Activated CD8-positive, alpha-beta memory T cell treated with anti-CD3 and anti-CD28 coated beads for 4 hours (primary cell): Measurements from ENCODE around the gene KDM4C.

Experiments used
- DNase-seq, 2 donors: peaks; one replicate each; pipeline ENCODE4 v3.0.0-alpha.2; 2020; ENCODE audit warnings: low read depth in 2 of 2

Gene KDM4C

DNA sequence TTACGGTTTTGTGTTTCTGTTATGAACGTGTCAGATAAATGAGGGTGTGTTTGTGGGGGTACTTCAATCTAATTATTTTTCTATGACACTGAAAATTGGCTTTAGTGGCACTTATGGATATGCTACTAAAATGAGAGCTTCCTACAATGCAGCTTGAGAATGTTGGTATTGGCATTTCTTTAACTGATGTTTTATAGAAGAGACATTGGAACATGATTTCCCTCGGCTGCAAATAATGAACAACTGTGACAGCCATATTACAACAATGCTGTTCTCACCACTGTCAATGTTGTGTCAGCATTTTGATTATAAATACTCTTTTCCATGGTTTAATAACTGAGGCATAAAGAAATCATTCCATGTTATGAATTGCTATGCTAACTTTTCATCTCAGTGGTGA is 279.4 kb downstream of the KDM4C start:
- DNase-seq: no peak

DNA sequence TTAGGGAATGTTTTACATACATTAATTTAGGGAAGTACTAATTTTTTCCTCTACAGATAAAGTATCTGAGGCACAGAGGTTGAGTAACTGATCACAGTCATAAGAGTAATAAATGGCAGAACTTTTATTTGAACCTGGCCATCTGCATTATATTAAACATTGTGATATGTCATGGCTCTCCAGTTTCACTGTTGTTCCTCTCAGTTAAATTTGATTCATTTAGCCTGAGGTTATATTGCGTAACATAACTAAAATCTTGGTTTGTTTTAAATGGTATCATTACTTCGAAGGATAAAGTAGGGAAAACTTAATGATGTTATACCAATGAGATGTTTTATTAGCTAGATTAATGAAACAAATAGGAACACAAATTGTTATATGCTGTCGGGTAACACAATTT is 284.4 kb downstream of the KDM4C start:
- DNase-seq: no peak

DNA sequence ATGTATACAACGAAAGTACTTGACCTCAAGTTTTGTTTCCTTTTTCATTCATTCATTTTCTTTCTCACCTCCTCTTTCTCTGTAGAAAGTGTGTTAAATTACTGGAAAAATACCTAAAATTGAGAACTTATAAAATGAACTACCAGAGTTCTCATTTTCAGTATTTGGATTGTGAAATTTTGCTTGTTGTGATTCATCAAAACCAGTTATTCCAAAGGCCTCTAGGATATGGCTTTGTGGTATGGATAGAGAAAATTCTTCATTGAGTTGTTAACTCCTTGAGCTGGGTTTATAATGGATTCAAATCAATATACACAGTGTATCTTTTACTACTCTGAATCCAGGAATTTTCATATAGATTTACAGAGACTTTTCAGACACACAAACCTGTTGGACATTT is 287.6 kb downstream of the KDM4C start:
- DNase-seq: no peak

DNA sequence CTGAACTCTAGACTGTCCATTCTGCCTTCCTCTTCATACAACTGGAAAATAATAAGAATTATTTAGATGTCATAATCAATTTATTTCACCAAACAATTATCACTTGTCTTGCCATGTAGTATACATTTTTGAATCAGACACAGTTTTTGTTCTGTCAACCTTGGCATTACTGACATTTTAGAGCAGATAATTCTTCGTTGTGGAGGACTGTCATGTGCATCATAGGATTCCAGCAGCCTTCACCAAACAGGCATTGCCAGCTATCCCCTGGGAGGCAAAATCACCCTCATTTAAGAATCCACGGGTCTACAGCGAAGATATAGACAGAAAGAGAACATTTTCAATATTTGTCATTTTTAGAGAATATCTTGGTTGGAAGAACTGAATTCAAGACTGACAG is 293.9 kb downstream of the KDM4C start:
- DNase-seq: no peak

DNA sequence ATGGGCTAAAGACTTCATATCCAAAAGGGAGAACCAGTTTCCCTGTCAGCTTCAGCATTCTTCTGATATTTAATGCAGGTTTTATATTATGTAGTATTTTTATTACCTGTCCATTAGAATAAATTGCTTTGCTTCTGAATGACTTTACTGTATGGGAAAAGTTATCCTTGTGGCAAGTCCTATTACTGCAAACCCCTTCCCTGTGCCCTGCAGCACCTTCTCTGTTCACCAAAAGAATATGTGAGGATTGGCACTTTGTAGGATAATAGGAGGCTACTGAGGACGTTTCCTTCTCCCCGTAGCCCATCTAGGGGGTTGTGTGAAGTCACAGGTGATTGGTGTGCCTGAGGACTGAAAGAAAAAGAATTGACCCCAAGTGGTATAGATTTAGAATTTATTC is 296.1 kb downstream of the KDM4C start:
- DNase-seq: no peak

DNA sequence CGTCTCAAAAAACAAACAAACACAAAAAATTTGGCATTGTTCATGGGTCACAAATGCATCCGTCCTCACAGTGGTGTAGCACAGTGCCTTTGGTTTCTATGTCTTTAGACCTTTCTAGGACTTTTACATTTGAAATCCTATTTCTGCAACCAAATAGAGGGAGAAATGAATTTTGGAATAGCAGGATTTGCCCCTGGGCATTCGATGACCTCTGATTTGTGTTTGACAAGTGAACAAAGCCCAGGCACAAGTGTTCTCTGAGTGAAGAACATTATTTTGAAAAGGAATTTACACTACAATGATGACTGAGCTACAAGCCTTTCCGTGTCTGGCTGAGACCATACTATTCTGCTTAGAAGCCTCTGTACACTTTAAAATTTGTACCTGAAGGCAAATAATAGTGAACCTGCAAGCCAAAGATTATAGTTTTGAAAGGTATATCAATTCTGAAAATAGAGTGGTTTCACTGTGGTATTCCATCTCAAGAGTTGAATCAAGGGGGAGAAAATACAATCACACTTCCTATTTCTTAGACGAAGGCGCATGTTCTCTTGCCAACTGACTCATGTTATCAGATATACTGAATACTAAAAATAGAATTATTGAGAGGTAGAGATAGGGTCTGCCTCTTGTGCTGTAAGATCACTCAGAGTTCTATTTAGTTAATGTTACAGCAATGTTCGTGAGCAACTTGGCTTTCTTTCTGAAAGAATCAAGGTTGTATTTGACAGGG is 297.6 kb downstream of the KDM4C start:
- DNase-seq: no peak

DNA sequence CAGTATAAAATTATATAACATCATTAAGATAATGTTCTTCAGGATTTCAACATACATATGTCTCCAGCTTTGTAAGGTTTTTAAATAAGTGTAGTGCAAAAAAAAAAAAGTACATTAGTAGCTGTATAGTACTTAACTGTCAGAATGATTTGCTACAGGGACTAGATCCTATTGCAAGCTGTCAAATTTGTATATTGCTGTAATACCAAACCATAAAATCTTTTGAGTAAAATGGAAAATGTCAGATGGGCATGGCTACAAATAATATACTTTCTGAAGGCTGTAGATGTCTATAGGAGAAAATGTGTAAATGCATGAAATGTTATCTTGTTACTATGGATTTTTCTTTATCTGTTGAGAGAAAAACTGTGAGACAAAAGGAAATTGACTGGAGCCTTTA is 298.5 kb downstream of the KDM4C start:
- DNase-seq: no peak

DNA sequence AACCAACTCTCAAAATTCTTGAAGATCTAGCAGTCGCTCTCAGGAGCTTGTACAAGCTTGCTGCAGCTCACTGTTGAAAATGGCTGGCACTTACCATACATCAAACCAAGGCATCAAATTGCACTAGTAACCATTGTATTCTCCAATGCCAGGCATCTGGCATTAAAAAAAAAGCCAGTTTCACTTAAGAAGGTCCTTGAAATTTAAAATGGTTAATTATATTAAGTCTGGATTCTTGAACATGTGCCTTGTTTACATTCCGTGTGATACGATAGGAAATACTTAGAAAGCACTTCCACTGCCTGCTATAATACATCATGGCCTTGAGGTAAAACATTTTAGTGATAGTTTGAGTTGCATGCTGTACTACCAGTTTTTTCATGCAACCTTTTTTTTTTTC is 300.7 kb downstream of the KDM4C start:
- DNase-seq: no peak

DNA sequence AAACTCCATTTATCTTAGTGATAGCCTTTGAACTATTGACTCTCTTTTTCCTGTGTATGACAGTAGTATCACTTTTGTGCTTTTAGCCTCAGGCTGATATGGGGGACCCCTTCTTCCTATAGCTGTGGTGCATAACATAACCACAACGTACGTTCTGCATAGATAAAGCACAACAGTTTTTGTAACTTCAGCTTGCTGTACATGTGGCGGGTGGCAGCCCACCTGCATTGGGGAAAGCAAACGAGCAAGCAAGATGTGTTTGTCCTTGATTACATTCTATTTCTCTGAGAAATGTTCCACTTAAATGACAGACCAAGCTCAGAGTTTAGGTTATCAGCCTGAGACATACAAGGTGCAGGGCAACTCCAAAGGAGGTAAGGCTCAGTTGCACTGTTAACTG is 309.4 kb downstream of the KDM4C start:
- no peak for DNase-seq

DNA sequence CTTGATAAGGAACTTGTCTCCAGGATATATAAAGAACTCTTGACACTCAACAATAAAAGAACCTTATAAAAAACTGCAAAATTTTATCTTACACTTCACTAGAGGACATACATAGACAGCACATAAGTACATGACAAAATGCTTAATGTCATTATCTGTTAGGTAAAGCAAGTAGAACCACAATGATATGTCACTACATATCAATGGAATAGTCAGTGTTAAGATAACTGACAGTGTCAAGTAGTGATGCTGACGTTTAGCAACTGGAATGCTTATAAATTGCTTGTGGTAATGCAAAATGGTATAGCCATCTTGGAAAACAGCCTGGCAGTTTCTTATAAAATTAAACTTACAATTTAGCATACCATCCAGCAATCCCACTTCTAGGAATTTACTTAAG is 314.1 kb downstream of the KDM4C start:
- DNase-seq: no peak

DNA sequence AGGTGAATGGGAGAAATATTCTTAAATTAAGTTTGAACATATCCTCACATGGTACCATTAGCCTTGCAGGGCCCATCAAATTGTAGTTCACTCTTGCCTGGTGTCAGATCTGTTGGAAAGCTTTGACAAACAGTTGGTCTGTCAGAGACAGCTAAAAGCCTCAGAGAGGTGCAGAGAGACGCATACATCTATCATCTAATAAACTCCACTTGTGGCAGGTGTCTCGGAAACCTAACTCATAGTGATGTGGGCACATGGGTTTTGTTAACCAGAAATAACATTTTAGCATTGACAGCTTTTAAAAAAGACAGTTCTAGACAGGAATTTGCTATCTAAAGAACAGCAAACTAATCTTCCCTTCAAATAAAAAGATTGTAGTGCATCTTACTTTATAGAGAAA is 315.9 kb downstream of the KDM4C start:
- no peak for DNase-seq

DNA sequence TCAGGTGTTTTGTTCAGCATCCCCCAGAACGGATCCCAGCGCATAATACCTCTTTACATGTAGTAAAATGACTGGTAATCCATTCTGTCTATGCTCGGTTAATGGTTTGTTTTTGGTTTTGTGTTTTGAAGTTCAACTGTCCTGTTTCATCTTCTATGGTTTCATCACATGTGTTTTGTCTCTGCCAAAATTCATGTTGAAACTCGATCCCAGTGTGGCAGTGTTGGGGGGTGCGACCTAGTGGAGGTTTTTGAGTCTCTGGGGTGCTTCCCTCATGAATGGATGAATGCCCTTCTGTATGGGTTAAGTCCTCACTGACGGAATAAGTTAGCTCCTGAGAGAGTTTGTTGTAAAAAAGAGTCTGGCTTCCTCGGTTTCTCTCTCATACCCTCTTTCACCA is 317.4 kb downstream of the KDM4C start:
- no peak for DNase-seq

DNA sequence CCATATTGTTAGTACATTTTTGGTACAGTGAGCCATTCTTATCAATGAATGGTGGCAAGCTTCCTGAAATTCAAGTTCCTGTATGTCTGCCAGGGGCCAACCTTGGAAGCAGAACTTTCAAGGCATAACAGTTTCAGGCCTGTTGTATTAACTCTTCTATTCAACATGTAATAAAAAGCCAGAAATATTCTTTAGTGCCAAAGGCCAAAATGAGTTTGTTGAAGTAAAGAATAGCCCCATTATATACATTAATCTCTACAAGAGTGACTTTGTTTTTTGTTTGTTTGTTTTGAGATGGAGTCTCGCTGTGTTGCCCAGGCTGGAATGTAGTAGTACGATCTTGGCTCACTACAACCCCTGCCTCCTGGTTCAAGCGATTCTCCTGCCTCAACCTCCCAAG is 321.3 kb downstream of the KDM4C start:
- no peak for DNase-seq

DNA sequence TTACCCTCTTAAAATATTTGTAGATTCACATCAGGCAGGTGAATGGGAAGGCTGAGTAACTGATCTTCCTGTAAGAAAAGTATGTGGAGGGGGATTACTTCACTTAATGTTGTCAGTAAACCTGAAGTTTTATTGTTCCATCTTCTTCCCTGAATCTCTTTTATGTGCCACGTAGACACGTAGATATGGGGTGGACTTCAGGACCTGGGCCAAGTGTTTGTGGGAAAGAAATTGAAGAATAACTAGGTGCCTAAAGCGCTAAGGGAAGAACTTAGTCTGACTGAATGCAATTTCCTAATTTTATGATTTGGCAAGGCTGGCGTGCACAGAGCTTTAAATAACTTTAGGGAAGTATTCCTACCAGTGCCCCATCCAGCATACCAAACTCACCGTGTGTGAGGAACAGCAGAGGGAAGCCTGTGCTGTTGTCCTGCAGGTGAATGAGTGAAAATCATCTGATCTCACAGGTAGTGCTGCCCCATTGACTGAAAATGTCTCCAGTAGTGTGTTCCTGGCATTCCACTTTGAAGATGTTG is 323.4 kb downstream of the KDM4C start:
- no peak for DNase-seq

DNA sequence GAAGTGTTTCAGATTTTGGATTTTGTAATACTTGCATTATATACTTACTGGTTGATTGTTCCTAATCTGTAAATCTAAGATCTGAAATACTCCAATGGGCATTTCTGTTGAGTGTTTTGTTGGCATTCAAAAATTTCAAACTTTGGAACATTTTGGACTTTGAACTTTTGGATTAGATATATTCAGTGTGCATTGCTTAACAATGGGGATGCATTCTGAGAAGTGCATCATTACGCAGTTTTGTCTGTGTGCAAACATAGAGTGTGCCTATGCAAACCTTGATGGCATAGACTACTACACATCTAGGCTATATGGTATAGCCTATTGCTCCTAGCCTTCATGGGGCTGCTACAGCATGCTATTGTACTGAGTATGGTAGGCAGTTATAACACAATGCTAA is 325.4 kb downstream of the KDM4C start:
- no peak for DNase-seq

DNA sequence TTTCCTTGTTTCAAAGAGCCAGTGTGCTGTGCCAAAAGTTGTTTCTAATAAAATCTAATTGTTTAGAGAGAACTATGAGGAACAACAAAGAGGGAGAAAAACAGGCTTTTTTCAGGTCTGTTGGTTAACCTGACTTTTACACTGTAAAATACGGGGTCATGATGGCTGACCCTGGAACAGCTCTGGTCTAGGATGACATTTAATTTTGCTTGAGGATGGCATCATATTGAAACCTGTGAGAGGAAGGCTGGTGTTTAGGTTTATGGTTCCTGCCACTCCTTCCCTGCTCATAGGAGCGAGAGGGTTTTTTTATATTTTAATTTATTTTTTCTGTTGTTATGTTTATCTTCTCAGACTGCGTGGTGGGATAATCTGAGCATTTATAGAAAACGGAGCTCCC is 327.6 kb downstream of the KDM4C start:
- no peak for DNase-seq

DNA sequence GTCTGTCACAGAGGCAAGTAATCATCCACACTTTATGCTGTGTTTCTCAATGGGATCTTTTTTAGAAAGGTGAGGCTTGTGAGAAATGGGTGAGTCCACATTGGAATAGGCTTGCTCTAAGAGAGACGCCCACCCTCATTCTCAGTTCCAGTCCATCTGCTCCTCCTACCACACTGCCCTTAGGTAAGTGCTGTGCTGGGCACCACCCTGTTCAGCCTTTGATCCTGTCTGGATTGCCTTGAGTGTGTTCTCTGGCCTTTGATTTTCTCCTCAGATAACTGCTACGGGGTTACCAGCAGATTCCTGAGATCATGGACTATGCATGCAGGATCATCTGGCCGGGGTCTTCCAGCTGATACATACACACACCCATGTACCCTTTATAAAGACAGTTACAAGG is 328.6 kb downstream of the KDM4C start:
- no peak for DNase-seq

DNA sequence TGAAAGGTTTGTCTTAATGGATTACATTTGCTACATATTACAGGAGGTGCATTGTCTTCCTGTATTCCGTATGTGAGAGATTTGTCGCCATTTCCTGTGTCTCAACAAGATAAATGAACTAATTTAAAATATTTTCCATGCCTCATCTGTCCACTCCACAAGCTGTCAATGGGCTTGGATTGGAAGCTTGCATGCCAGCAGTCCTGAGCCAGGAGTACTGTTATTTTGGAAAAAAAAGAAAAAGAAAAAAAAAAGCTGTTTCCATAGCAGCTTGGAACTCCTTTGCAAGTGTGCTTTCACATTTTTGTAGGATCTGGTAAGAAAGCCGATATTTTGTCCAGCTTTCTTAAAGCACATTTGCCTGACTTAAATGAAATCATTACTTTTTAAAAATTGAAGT is 330.8 kb downstream of the KDM4C start:
- DNase-seq: no peak

DNA sequence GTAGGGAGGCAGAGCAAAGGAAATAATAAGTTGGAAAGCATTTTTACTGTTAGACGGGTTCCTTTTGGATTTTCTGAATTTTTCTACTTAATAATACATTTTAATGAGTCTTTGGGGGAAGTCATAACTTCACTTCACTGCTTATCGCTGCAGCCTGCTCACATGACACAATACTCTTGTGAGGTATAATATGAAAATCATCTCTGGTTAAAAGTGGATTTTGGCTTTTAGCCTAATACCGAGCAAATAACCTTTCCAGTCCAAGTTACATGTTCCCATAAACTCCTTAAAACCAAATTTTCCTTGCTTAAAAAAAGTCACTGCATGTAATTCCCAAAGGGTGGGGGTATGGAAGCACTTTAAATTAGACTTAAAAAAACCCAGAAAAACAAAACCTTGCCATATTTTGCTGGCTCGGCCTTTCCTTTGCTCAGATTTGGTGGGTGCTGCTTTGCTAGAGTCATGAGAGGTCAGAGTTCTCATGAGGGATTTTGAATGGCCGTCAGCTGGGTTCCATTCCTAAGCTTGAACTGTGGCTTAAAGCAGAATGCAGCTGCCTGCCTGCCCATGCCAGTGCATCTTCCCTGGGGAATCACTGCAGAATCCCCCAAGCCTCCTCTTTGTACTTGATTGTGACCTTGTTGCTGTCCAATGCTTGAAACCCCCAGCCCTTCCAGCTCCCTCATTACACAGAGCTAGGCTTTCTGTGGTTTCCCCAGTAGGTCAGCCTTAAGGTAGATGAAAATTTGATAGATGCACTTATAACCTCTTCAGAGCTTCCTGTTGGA is 331.8 kb downstream of the KDM4C start:
- no peak for DNase-seq

DNA sequence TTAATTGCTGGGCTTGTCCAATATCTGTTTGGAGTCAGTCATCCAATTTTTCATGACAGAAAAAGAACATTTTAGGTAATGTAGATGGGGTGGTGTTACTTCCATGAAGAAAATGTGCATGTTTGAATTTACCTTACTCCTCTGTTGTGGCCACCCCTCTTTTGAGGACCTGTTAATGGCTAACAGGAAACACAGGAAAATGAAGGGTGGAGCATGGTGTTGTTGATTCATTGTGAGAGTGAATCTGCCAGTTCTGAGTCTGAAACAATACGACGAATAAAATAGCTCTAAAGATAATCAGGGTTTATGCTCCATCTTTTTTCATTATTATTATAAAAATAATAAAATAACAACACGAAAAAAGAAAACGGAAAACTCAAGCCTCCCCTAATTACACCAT is 335.3 kb downstream of the KDM4C start:
- DNase-seq: no peak

DNA sequence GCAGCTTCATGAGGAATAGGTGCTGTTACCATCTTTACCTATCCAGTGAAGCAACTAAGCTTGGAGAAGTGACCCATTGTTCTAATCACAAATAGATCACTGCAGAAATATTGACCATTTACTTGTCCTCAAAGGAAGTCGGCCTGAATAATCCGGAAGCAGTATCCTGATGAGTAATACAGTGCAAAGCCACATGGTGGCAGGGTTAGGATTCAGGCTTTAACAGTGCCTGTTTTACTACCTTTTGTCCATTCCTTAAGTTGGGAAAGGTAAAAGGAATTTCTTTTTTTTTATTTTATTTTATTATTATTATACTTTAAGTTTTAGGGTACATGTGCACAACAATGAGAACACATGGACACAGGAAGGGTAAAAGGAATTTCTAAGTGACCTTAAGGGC is 336.3 kb downstream of the KDM4C start:
- DNase-seq: no peak

DNA sequence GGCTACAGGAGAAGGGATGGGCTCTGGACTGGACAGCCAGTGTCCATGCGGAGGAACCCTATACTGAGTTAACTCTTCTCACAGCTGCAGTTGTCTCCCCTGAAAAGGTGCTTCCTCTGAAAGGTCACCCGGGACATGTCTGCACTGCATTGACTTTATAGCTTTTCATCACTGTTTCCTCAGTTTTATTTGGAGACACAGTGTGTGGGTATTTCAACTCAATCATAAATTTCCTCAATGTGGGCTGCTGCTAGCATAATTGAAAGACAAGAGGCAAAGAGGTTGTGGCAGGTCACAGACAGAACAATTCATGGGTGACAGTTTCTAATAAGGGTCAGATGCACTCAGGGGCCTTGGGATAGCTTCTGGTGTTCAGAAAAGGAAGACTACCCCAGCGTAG is 336.8 kb downstream of the KDM4C start:
- no peak for DNase-seq

DNA sequence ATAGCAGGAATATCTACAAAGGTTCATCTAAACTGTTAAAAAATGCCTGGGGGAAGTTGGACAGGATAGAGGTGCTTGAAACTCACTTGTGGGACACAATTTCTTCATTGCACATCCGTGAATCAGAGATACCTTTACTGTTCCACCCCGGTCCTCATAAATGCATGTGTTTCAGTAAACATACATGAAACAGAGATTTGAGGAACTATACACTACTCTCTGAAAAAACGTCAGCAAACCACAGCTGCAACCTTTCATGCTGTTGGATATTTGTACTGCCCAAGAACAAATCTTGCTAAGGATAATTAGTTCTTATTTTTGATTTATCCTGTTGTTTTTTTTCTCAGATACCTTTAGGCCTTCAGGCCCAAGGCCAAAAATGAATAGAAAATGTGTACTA is 337.3 kb downstream of the KDM4C start:
- no peak for DNase-seq
